ENCODE measurements around the gene MAPK1IP1L. TPM values are rescaled to one million over a fixed set of nuclear protein-coding genes. Genes with fewer than 3 reads are reported as not detected.

The MAPK1IP1L gene
- total and polyA plus RNA-seq, 7 experiments from 2014 or later, result 63.1 to 143 (median 79.7) TPM

Other genes starting within 250 kb of the MAPK1IP1L start
- gene GCH1, start 148.8 kb upstream of the MAPK1IP1L start, total RNA-seq, result 10 to 100 TPM; 21.4 to 64.1 (median 23.2) TPM
- gene GCH1, start 148.8 kb upstream of the MAPK1IP1L start, polyA plus RNA-seq, result 10 to 100 TPM; 23.1 to 25.7 TPM
- 10 to 100 TPM in 1 of 5 experiments, 1 to 10 TPM in 4; 2.6 to 26.6 (median 3.6) TPM for gene WDHD1, start 24.5 kb upstream of the MAPK1IP1L start, total RNA-seq
- gene WDHD1, start 24.5 kb upstream of the MAPK1IP1L start, polyA plus RNA-seq, result 1 to 10 TPM; 1.6 to 1.7 TPM
- 10 to 100 TPM; 21.2 to 30.3 (median 22.1) TPM for gene SOCS4, start 24.4 kb upstream of the MAPK1IP1L start, total RNA-seq
- 1 to 10 TPM; 1.2 to 2.2 TPM for gene SOCS4, start 24.4 kb upstream of the MAPK1IP1L start, polyA plus RNA-seq
- 10 to 100 TPM in 4 of 5 experiments, 1 to 10 TPM in 1; 7.5 to 71.7 (median 12.4) TPM for gene LGALS3, start 77.6 kb downstream of the MAPK1IP1L start, total RNA-seq
- under 1 TPM; 0.35 to 0.51 TPM for gene LGALS3, start 77.6 kb downstream of the MAPK1IP1L start, polyA plus RNA-seq
- gene DLGAP5, start 139.9 kb downstream of the MAPK1IP1L start, total RNA-seq, result 10 to 100 TPM in 1 of 5 experiments, under 1 TPM in 1, not detected in 3; 0.49 to 46.7 TPM
- not detected for gene DLGAP5, start 139.9 kb downstream of the MAPK1IP1L start, polyA plus RNA-seq
- 10 to 100 TPM; 22.0 to 27.3 (median 25.8) TPM for gene FBXO34, start 219.8 kb downstream of the MAPK1IP1L start, total RNA-seq
- 10 to 100 TPM; 25.4 to 42.1 TPM for gene FBXO34, start 219.8 kb downstream of the MAPK1IP1L start, polyA plus RNA-seq